PFSK-1 (cell line): Measurements from ENCODE around the gene DHX16.

Experiments
- SIN3A ChIP-seq: IDR thresholded peaks from 2 replicates; pipeline ENCODE4 v1.6.1; 2012; ENCODE audit warnings: mild to moderate bottlenecking, low read length, moderate library complexity, borderline replicate concordance; ENCODE audit not compliant: insufficient read depth
- TAF1 ChIP-seq: IDR thresholded peaks from 2 replicates; pipeline ENCODE4 v1.6.1; 2012; ENCODE audit warnings: low read length, control low read depth, borderline replicate concordance; ENCODE audit not compliant: insufficient read depth

DNA sequence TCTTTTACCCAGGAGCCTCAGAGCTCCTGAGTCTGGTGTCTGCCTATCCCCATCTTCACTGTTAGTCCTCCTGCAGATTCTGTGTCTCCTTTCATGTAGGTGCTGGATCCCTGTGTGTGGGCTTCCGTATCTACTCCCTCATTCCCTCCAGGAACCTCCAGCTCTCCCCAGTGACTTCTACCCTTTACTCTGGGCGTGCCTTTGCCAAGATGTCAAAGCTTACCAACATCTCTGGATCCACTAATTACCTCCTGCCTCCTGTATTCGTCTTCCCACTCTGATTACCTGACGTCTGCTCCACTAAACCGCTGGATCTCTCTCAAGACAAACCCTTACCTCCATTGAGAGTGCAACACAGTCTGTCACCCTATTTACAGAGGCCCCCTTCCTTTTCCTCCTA lies 28.0 kb downstream of the DHX16 start:
- TF ChIP-seq SIN3A (no peak), TAF1 (no peak)
